ENCODE data around the gene STARD6.

Gene STARD6

DNA sequence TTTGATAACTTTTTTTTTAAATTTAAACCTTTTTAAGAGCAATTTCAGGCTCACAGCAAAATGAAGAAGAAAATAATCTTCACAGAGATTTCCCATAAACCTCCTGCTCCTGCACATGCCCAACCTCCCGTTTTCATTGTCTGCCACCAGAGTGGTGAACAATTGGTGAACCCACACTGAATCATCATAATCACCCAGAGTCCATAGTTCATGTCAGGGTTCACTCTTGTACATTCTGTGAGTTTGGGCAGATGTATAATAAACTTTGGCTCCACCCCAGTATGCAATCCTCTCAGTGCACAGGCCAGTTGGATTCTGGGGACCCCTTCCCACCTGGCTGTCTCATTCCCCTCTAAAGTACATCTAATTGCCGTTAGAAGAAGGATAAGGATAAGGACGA, 24.4 kb upstream of the STARD6 start:
- no peaks in the 10 kb centered on the region for H3K4me1 Mint-ChIP-seq (ENCODE audit: low read depth)
- H3K27me3 Mint-ChIP-seq = peaks cover 1% of the 10 kb centered on the region
- intact Hi-C loops (cut with micrococcal nuclease) = no loop called here
- H3K4me3 Mint-ChIP-seq = no peak overlapping the region
- no peaks in the 10 kb centered on the region for H3K9me3 Mint-ChIP-seq
- peaks cover 6% of the 10 kb centered on the region for H3K36me3 Mint-ChIP-seq (ENCODE audit: low read depth)
- no peak overlapping the region for H3K27ac Mint-ChIP-seq

DNA sequence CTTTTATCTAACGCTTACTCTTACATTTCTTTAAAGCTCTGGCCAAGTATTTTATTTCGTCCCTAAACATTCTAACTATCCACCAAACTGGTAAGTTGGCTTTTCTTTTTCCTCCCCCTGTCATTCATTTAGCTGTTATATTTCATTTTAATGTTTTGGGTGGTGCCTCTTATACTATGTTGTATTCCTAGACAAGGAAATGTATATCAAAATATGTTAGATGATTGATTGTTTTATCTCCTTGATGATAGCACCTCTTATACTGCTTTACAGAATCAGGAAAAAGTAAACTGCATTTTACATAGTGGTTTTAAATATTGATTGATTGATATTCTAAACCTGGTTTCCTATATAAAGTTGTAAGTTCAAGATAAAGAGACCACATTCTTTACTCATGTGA, 24.0 kb upstream of the STARD6 start:
- intact Hi-C loops (cut with micrococcal nuclease) = no loop called here
- Mint-ChIP-seq H3K27ac (no peak overlapping the region), H3K27me3 (no peaks in the 10 kb centered on the region), H3K36me3 (ENCODE audit: low read depth) (peaks cover 6% of the 10 kb centered on the region), H3K9me3 (no peaks in the 10 kb centered on the region), H3K4me3 (no peak overlapping the region), H3K4me1 (ENCODE audit: low read depth) (no peaks in the 10 kb centered on the region)

GRCh38 chr18:54378057-54378456, 20.4 kb upstream of the STARD6 start:
- no peaks in the 10 kb centered on the region for H3K9me3 Mint-ChIP-seq
- peaks cover 6% of the 10 kb centered on the region for H3K36me3 Mint-ChIP-seq (ENCODE audit: low read depth)
- H3K27ac Mint-ChIP-seq = no peak overlapping the region
- H3K27me3 Mint-ChIP-seq = no peaks in the 10 kb centered on the region
- intact Hi-C loops (cut with micrococcal nuclease) = no loop called here
- H3K4me1 Mint-ChIP-seq (ENCODE audit: low read depth) = no peaks in the 10 kb centered on the region
- no peak overlapping the region for H3K4me3 Mint-ChIP-seq

- peaks cover 16% of the 10 kb centered on the region for H3K4me1 Mint-ChIP-seq (ENCODE audit: low read depth)
- peaks cover 6% of the 10 kb centered on the region for H3K27me3 Mint-ChIP-seq
- H3K9me3 Mint-ChIP-seq = no peaks in the 10 kb centered on the region
- intact Hi-C loops (cut with micrococcal nuclease) = no loop called here
- H3K4me3 Mint-ChIP-seq = no peak overlapping the region
- peaks cover 9% of the 10 kb centered on the region for H3K36me3 Mint-ChIP-seq (ENCODE audit: low read depth)
- no peak overlapping the region for H3K27ac Mint-ChIP-seq
Observed at GRCh38 chr18:54360406-54360805, 2.7 kb upstream of the STARD6 start.

DNA sequence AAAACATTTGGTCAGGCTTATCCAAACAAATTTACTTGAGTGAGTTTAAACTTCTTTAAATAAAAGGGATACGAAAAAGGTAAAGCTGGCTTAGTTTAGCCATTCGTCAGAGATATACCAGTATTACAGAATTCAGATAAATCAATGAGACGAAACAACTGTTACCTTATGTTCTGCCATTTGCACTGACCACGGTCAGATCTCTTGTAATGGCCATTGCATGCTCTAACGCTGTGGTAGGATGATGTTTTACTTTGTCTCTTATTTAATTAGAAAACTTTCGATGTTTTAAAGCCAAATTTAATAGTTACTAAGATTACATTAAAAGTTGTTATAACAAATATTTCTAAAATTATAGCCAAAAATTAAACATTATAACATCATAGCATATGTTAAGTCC, 1.6 kb upstream of the STARD6 start:
- Mint-ChIP-seq H3K4me3 (no peak overlapping the region), H3K36me3 (ENCODE audit: low read depth) (peaks cover 9% of the 10 kb centered on the region), H3K27ac (no peak overlapping the region), H3K4me1 (ENCODE audit: low read depth) (peaks cover 16% of the 10 kb centered on the region), H3K27me3 (peaks cover 6% of the 10 kb centered on the region), H3K9me3 (no peaks in the 10 kb centered on the region)
- intact Hi-C loops (cut with micrococcal nuclease) = loop anchor here (5.0 kb wide), 1 partner anchor 92 kb away; the partner anchor contains the start of gene POLI

DNA sequence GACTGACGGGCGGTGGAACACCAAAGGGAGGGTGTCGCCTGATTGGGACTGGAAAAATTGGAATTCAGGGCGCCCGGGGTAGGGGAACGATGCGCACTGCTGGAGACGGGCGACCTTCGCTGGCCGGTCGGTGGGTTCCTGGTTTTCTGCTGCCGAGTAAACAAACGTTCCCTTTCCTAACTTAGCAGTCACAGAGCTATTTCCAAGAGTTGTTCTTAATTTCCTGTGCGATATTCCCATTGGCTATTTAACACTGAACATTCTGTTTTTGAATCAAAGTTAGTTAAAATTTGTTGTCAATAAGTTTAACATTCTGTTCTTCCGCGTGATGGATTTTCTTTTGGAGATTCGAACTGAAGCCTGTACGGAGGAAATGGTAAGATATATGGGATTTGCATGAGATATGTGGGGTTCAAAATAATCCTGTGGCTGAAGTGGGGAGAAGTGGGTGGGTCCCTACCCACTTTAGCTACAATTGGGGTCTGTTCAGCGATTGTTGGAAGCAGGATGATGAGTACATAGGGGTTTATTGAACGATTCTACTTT, 910 bp upstream of the STARD6 start:
- peaks cover 9% of the 10 kb centered on the region for H3K36me3 Mint-ChIP-seq (ENCODE audit: low read depth)

DNA sequence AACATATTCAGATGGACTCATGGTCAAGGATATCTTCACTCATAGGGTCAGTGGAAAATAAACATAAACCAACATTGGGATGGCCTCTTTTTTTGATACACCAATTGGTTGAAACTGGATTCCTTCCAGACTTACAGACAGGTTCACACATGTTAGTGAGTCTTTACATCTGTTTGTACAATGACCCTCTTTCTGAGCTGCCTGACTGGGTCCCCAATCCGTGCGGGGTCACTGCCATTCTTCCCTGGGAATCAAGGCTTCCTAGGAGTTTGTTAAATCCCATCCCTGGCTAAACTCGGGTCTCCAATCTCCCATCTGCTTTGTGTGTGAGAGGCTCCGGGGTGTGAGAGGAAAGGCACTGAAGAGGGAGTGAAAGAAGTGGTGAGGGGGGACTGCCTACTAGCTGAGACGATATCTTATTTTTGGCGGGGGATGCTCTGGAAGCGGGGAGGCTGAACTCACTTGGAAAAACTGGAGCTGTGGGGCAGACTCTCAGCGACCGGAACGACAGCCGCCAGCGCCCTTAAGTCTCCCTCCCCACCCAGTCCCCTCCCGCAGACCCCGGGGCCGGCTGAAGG, 487 bp downstream of the STARD6 start:
- peaks cover 16% of the 10 kb centered on the region for H3K4me1 Mint-ChIP-seq (ENCODE audit: low read depth)
- H3K27ac Mint-ChIP-seq = peak overlapping the region; percentile 88
- H3K9me3 Mint-ChIP-seq = no peaks in the 10 kb centered on the region
- H3K36me3 Mint-ChIP-seq (ENCODE audit: low read depth) = peaks cover 9% of the 10 kb centered on the region
- peak overlapping the region; percentile 99 for H3K4me3 Mint-ChIP-seq
- peaks cover 7% of the 10 kb centered on the region for H3K27me3 Mint-ChIP-seq
- intact Hi-C loops (cut with micrococcal nuclease) = loop anchor here (5.0 kb wide), 1 partner anchor 90 kb away; the partner anchor contains the start of gene POLI

More for the DNA sequence above, 910 bp upstream of the STARD6 start:
- peak overlapping the region; percentile 99 for H3K4me3 Mint-ChIP-seq
- H3K27me3 Mint-ChIP-seq = peaks cover 6% of the 10 kb centered on the region
- intact Hi-C loops (cut with micrococcal nuclease) = loop anchor here (1.0 to 5.0 kb wide), 2 partner anchors 91 to 134 kb away; partner anchors contain the start of genes MBD2 and POLI
- no peaks in the 10 kb centered on the region for H3K9me3 Mint-ChIP-seq
- peaks cover 16% of the 10 kb centered on the region for H3K4me1 Mint-ChIP-seq (ENCODE audit: low read depth)
- peak overlapping the region; percentile 88 for H3K27ac Mint-ChIP-seq

- peaks cover 19% of the 10 kb centered on the region for H3K27me3 Mint-ChIP-seq
- H3K36me3 Mint-ChIP-seq (ENCODE audit: low read depth) = no peaks in the 10 kb centered on the region
- no peak overlapping the region for H3K27ac Mint-ChIP-seq
- H3K4me1 Mint-ChIP-seq (ENCODE audit: low read depth) = no peaks in the 10 kb centered on the region
- intact Hi-C loops (cut with micrococcal nuclease) = no loop called here
- H3K9me3 Mint-ChIP-seq = no peaks in the 10 kb centered on the region
- H3K4me3 Mint-ChIP-seq = no peak overlapping the region
Observed at GRCh38 chr18:54351186-54351585, 6.5 kb downstream of the STARD6 start.

DNA sequence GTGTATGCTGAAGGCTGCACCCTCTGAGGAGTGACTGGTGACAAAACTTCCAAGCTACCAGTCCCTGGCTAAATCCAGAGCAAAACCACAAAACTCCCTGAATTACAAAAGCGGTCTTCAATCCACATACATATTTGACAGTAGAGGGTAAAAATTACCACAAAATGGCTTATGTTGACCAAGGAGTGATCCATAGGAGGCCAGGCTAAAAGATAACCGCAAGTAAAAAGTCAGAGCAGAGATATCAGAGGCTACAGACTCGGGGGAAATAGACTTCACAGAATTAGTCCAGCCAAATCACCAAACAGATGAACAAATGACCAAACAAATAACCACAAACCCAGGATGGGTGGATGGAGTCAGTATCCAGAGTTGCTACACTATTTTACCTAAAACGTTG, 19.4 kb downstream of the STARD6 start:
- no peaks in the 10 kb centered on the region for H3K9me3 Mint-ChIP-seq
- H3K36me3 Mint-ChIP-seq (ENCODE audit: low read depth) = no peaks in the 10 kb centered on the region
- intact Hi-C loops (cut with micrococcal nuclease) = no loop called here
- no peak overlapping the region for H3K4me3 Mint-ChIP-seq
- no peaks in the 10 kb centered on the region for H3K27me3 Mint-ChIP-seq
- H3K4me1 Mint-ChIP-seq (ENCODE audit: low read depth) = no peaks in the 10 kb centered on the region
- no peak overlapping the region for H3K27ac Mint-ChIP-seq

- Mint-ChIP-seq H3K27me3 (no peaks in the 10 kb centered on the region), H3K36me3 (ENCODE audit: low read depth) (no peaks in the 10 kb centered on the region), H3K27ac (no peak overlapping the region), H3K4me3 (no peak overlapping the region), H3K4me1 (ENCODE audit: low read depth) (no peaks in the 10 kb centered on the region), H3K9me3 (no peaks in the 10 kb centered on the region)
- intact Hi-C loops (cut with micrococcal nuclease) = no loop called here
Observed at GRCh38 chr18:54335638-54336173, 22.0 kb downstream of the STARD6 start.

DNA sequence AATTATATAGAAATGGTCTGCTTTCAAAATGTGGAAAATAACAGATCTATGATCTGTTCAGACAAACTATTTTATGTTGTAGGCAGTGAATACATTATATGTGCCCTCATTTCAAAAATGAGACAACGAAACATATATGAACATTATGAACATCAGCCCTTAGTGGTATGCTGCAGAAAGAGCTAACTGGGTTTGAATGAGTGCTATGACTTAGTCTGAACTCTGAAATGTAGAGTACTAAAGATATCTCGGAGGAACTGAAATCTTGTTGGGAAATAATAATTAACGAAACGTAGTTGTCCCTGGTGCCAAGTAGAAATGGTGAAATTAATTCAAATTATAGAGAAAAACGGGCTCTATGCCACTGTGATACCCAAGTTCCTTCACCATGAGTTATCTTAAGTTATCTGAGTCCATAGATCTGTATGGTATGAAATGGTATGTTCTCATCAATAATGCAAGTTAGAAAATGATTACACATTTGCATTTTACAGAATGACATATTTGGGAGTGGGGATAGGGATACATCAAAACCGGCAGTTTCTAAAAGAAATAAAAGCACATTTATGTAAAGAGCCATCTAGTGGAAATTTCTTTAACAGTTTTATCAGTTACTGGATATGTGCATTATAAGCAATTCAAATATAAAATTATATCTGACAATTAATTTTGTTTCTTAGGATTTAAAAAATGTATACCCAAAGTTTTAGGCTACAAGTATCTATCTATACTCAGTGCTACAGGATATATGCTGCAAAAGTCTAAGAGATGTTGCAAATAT, 26.7 kb downstream of the STARD6 start:
- H3K36me3 Mint-ChIP-seq (ENCODE audit: low read depth) = no peaks in the 10 kb centered on the region
- intact Hi-C loops (cut with micrococcal nuclease) = no loop called here

GRCh38 chr18:54329787-54330186, 27.9 kb downstream of the STARD6 start:
- no peak overlapping the region for H3K4me3 Mint-ChIP-seq
- H3K4me1 Mint-ChIP-seq (ENCODE audit: low read depth) = no peaks in the 10 kb centered on the region
- H3K9me3 Mint-ChIP-seq = no peaks in the 10 kb centered on the region
- H3K27me3 Mint-ChIP-seq = no peaks in the 10 kb centered on the region
- intact Hi-C loops (cut with micrococcal nuclease) = no loop called here
- H3K27ac Mint-ChIP-seq = no peak overlapping the region
- no peaks in the 10 kb centered on the region for H3K36me3 Mint-ChIP-seq (ENCODE audit: low read depth)

More for the DNA sequence above, 26.7 kb downstream of the STARD6 start:
- no peaks in the 10 kb centered on the region for H3K27me3 Mint-ChIP-seq
- H3K4me1 Mint-ChIP-seq (ENCODE audit: low read depth) = no peaks in the 10 kb centered on the region
- H3K4me3 Mint-ChIP-seq = no peak overlapping the region
- H3K9me3 Mint-ChIP-seq = no peaks in the 10 kb centered on the region
- H3K27ac Mint-ChIP-seq = no peak overlapping the region

DNA sequence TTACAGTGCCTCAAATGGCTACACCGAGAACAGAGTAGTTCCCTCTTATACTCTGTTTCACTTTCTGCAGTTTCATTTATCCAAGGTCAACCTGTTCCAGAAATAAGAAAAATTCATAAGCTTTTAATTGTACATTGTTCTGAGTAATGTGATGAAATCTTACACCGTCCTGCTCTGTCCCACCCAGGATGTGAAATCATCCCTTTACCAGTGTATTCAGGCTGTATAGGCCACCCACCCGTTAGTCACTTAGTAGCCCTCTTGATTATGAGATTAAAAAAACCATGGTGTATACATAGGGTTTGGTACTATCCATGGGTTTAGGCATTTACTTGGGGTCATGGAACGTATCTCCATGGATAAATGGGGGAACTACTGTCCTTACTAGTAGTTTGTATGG, 29.8 kb downstream of the STARD6 start:
- Mint-ChIP-seq H3K4me3 (no peak overlapping the region), H3K4me1 (ENCODE audit: low read depth) (no peaks in the 10 kb centered on the region), H3K36me3 (ENCODE audit: low read depth) (no peaks in the 10 kb centered on the region), H3K9me3 (no peaks in the 10 kb centered on the region), H3K27ac (no peak overlapping the region), H3K27me3 (no peaks in the 10 kb centered on the region)
- intact Hi-C loops (cut with micrococcal nuclease) = no loop called here

GRCh38 chr18:54323970-54324369, 33.7 kb downstream of the STARD6 start:
- Mint-ChIP-seq H3K27ac (no peak overlapping the region), H3K27me3 (no peaks in the 10 kb centered on the region), H3K36me3 (ENCODE audit: low read depth) (no peaks in the 10 kb centered on the region), H3K4me3 (no peak overlapping the region), H3K9me3 (no peaks in the 10 kb centered on the region), H3K4me1 (ENCODE audit: low read depth) (no peaks in the 10 kb centered on the region)
- intact Hi-C loops (cut with micrococcal nuclease) = no loop called here

Data from dendritic cell treated with granulocyte-macrophage colony-stimulating factor and Interleukin-4, amounts not matched to agents 40 ng/mL and 50 ng/mL, for 4 days (primary cell).